OCI-LY3 (cell line): Measurements from ENCODE around the gene CLEC16A.

Source experiments
- H2AFZ ChIP-seq: fragments of 200-600, 300-600 bp; shearing (Covaris generic); 2 replicates; pipeline ENCODE4 v1.6.0; 2014; ENCODE audit warnings: antibody characterized with exemption, low read depth, low read length
- H3K27ac ChIP-seq: fragments of 200-600, 300-600 bp; sonication (generic); 2 replicates; pipeline ENCODE4 v1.5.1; 2014; ENCODE audit warnings: mild to moderate bottlenecking, low read length, moderate library complexity, mixed read lengths
- H3K27me3 ChIP-seq: fragments of 200-600, 300-600 bp; sonication (generic); 2 replicates; pipeline ENCODE4 v1.6.1; 2014; ENCODE audit warnings: low read depth, low read length, mixed read lengths
- H3K36me3 ChIP-seq: fragments of 200-600, 300-600 bp; sonication (generic); replicated peaks from 2 replicates; pipeline ENCODE3; 2014; ENCODE audit warnings: low read depth, low read length, mixed read lengths
- H3K4me1 ChIP-seq: fragments of 300-600, 200-600 bp; sonication (generic); 2 replicates; pipeline ENCODE4 v1.6.1; 2014; ENCODE audit warnings: low read length, mixed read lengths
- H3K4me2 ChIP-seq: fragments of 200-600, 300-600 bp; sonication (generic); 2 replicates; pipeline ENCODE4 v1.6.1; 2014; ENCODE audit warnings: low read length, mixed read lengths
- H3K4me3 ChIP-seq: fragments of 300-600, 200-600 bp; sonication (generic); 2 replicates; pipeline ENCODE4 v1.5.1; 2014; ENCODE audit warnings: antibody characterized with exemption, mild to moderate bottlenecking, low read length, moderate library complexity
- H3K79me2 ChIP-seq: fragments of 300-600, 200-600 bp; shearing (Covaris generic); 2 replicates; pipeline ENCODE4 v1.6.1; 2014; ENCODE audit warnings: mild to moderate bottlenecking, low read length, mixed read lengths
- H3K9ac ChIP-seq: fragments of 300-600, 200-600 bp; shearing (Covaris generic); 2 replicates; pipeline ENCODE4 v1.6.0; 2014; ENCODE audit warnings: mild to moderate bottlenecking, low read length, moderate library complexity
- H3K9me3 ChIP-seq: fragments of 200-600, 300-600 bp; shearing (Covaris generic); 2 replicates; pipeline ENCODE4 v1.6.1; 2014; ENCODE audit warnings: low read length, mixed read lengths; ENCODE audit not compliant: insufficient read depth
- H4K20me1 ChIP-seq: fragments of 200-600, 300-600 bp; sonication (generic); 2 replicates; pipeline ENCODE4 v1.6.1; 2016; ENCODE audit warnings: low read length, mixed read lengths; ENCODE audit not compliant: insufficient read depth
- EZH2phosphoT487 ChIP-seq: fragments of 200-600 bp; shearing (Covaris generic); IDR thresholded peaks from 2 replicates; pipeline ENCODE4 v1.6.1; 2018; ENCODE audit warnings: antibody characterized with exemption, mixed run types, low read depth
- TF ChIP-seq, protein P1 (sequence below): fragments of 200-600, 300-600 bp; sonication (generic); IDR thresholded peaks from 2 replicates; pipeline ENCODE4 v1.5.1; 2014; ENCODE audit warnings: antibody characterized with exemption, low read length, low read depth

CLEC16A gene

DNA sequence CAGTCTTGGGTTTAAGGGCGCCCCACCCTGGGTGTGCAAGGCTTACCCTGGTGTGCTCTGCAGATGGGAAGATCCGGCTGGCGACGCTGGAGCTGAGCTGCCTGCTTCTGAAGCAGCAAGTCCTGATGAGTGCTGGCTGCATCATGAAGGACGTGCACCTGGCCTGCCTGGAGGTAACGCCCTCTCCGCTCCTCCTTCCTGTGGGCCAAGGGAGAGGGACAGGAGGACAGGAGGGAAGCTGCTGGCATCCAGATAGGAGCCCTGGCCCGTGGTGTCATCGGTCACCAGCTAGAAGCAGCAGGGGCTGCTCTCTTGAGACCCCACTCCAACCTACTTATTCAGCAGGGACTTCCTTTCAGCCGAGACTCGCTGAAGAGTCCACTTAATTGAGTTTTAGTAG, 97.8 kb downstream of the CLEC16A start:
- no peak overlapping the region for H3K4me2 ChIP-seq
- H3K79me2 ChIP-seq = no peaks in the 10 kb centered on the region
- H4K20me1 ChIP-seq = no peaks in the 10 kb centered on the region
- no peak overlapping the region for H3K4me3 ChIP-seq
- no peak overlapping the region for H2AFZ ChIP-seq
- no peaks in the 10 kb centered on the region for H3K27me3 ChIP-seq
- no peaks in the 10 kb centered on the region for H3K4me1 ChIP-seq
- TF ChIP-seq, protein P1, sequence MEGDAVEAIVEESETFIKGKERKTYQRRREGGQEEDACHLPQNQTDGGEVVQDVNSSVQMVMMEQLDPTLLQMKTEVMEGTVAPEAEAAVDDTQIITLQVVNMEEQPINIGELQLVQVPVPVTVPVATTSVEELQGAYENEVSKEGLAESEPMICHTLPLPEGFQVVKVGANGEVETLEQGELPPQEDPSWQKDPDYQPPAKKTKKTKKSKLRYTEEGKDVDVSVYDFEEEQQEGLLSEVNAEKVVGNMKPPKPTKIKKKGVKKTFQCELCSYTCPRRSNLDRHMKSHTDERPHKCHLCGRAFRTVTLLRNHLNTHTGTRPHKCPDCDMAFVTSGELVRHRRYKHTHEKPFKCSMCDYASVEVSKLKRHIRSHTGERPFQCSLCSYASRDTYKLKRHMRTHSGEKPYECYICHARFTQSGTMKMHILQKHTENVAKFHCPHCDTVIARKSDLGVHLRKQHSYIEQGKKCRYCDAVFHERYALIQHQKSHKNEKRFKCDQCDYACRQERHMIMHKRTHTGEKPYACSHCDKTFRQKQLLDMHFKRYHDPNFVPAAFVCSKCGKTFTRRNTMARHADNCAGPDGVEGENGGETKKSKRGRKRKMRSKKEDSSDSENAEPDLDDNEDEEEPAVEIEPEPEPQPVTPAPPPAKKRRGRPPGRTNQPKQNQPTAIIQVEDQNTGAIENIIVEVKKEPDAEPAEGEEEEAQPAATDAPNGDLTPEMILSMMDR = no peak
- no peak for TF ChIP-seq EZH2phosphoT487
- peaks cover 12% of the 10 kb centered on the region for H3K36me3 ChIP-seq
- H3K9ac ChIP-seq = no peak overlapping the region
- no peak overlapping the region for H3K27ac ChIP-seq
- no peaks in the 10 kb centered on the region for H3K9me3 ChIP-seq

DNA sequence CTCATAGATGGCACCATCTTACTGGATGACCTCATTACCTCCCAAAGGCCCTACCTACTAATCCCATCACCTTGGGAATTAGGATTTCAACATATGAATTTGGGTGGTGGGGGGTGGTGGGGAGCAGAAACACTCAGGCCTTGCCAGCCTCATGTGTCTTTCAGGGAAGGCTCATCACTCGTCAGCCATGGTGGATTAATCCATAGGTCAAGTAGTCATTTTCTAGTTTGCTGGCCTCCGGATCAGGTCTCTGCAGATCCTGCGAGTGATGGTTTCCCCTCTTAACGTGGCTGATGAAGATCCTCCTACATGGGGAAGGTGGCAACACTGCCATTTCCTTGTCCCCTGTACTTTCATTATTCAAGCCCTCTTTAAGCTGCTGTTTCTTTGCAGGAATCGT, 101.1 kb downstream of the CLEC16A start:
- TF ChIP-seq, protein P1 = no peak
- TF ChIP-seq EZH2phosphoT487 = no peak
- no peak overlapping the region for H3K4me2 ChIP-seq
- H3K79me2 ChIP-seq = no peaks in the 10 kb centered on the region
- no peak overlapping the region for H3K27ac ChIP-seq
- H3K4me3 ChIP-seq = no peak overlapping the region
- H2AFZ ChIP-seq = no peak overlapping the region
- no peaks in the 10 kb centered on the region for H4K20me1 ChIP-seq
- no peak overlapping the region for H3K9ac ChIP-seq
- peaks cover 15% of the 10 kb centered on the region for H3K36me3 ChIP-seq
- H3K4me1 ChIP-seq = no peaks in the 10 kb centered on the region
- no peaks in the 10 kb centered on the region for H3K27me3 ChIP-seq
- H3K9me3 ChIP-seq = no peaks in the 10 kb centered on the region

DNA sequence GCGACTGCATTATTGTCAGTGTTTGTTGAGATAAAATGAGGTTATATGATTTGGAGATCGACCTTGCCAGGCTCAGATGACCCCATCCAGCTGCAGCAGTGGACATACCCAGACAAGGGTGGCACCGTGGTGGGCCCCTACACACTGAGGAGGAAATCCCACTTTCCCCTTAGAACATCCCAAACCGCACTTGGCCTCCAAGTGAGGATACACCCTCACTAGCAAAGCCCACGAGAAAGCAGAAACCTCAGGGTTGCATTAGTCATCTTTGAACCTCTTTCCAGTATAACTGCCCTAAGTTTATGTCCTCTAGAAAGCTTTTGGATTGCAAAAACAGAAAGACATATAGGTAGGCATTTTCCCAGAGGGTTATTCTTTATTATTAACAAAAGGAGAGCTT, 101.5 kb downstream of the CLEC16A start:
- Histone ChIP-seq H3K4me3 (no peak overlapping the region), H4K20me1 (no peaks in the 10 kb centered on the region), H3K27me3 (no peaks in the 10 kb centered on the region), H3K9ac (no peak overlapping the region), H3K36me3 (peaks cover 15% of the 10 kb centered on the region), H2AFZ (no peak overlapping the region), H3K4me1 (no peaks in the 10 kb centered on the region), H3K9me3 (no peaks in the 10 kb centered on the region), H3K4me2 (no peak overlapping the region), H3K27ac (no peak overlapping the region), H3K79me2 (no peaks in the 10 kb centered on the region)
- no peak for TF ChIP-seq EZH2phosphoT487
- TF ChIP-seq, protein P1 = no peak

DNA sequence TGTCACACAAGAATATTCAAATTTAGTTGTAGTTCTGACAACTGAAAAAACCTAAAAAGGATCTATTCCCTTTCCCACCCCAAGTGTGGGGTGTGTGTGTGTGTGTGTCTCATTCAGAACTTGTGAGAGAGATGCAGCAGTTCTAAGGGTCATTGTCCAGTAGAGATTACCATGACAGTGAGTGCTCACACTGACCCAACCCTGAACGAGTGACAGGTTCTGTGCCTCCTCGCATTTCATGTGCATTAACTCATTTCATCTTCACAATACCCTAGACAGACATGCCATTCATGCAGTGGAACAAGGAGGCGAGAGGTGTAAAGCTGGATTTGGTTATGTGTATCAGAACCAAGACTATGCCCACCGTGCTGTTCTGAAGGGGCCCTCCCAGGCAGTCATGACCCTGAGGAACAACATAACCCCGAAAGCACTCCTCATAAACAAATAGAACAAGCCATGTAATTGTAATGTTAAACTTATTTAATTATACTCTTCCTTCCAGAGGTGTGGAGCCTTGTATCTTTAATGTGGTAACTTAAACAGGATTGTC, 102.1 kb downstream of the CLEC16A start:
- H3K4me3 ChIP-seq = no peak overlapping the region

More for the DNA sequence above, 102.1 kb downstream of the CLEC16A start:
- Histone ChIP-seq H3K27ac (no peak overlapping the region), H3K36me3 (peaks cover 13% of the 10 kb centered on the region), H4K20me1 (no peaks in the 10 kb centered on the region), H3K4me2 (no peak overlapping the region), H3K27me3 (no peaks in the 10 kb centered on the region), H3K79me2 (no peaks in the 10 kb centered on the region), H3K9me3 (no peaks in the 10 kb centered on the region), H3K4me1 (no peaks in the 10 kb centered on the region), H2AFZ (no peak overlapping the region), H3K9ac (no peak overlapping the region)
- TF ChIP-seq EZH2phosphoT487 = no peak
- TF ChIP-seq, protein P1 = no peak
